IMR-90 (cell line): Measurements from ENCODE around the gene ARFIP1. TPM values are rescaled to one million over a fixed set of nuclear protein-coding genes. Genes with fewer than 3 reads are reported as not detected.

Source experiments
- ATAC-seq: fragments of 200-7000 bp; cut with Tn5 transposase; 2 replicates; pipeline ENCODE4 v1.9.1; 2020; ENCODE audit warnings: low read depth, mild to moderate bottlenecking, moderate library complexity
- BruUV-seq: library from RNA; stranded (reverse); fragments of 400-500 nt; replicated peaks from 2 replicates; lab custom pipeline; 2021; lab: Mats Ljungman, UMichigan
- CTCF ChIA-PET: fragments of 300-600 bp; formaldehyde crosslinking; extraction: SDS; loops from one replicate; lab custom pipeline; 2021; ENCODE audit warnings: antibody characterized with exemption; lab: Yijun Ruan, JAX
- POLR2A ChIA-PET: fragments of 300-600 bp; sonication (Branson Sonifier 250); formaldehyde crosslinking; loops from one replicate; lab custom pipeline; 2022; ENCODE audit warnings: antibody characterized with exemption; ENCODE audit not compliant: unreplicated experiment; lab: Charles Lee
- DNase-seq: peaks from one replicate; pipeline ENCODE4 v3.0.0; 2013
- H2AFZ ChIP-seq: replicated peaks from 2 replicates; pipeline ENCODE3; 2013; ENCODE audit warnings: low read length, mild to moderate bottlenecking; ENCODE audit not compliant: poor library complexity
- H2AK5ac ChIP-seq: 2 replicates; pipeline ENCODE4 v1.6.1; 2013; ENCODE audit warnings: low read depth, low read length, inconsistent platforms
- H2AK9ac ChIP-seq: replicated peaks from 2 replicates; pipeline ENCODE3; 2013; ENCODE audit warnings: mild to moderate bottlenecking, low read depth, low read length, moderate library complexity; ENCODE audit not compliant: poor library complexity
- H2BK120ac ChIP-seq: 2 replicates; pipeline ENCODE4 v1.6.1; 2013; ENCODE audit warnings: low read depth, low read length, inconsistent platforms
- H2BK15ac ChIP-seq: 3 replicates; pipeline ENCODE4 v1.6.1; 2013; ENCODE audit warnings: low read depth, low read length, inconsistent platforms
- H2BK20ac ChIP-seq: 2 replicates; pipeline ENCODE4 v1.6.1; 2013; ENCODE audit warnings: low read depth, mild to moderate bottlenecking, inconsistent platforms, low read length, moderate library complexity
- H2BK5ac ChIP-seq: 2 replicates; pipeline ENCODE4 v1.6.1; 2013; ENCODE audit warnings: mild to moderate bottlenecking, low read depth, low read length, inconsistent platforms; ENCODE audit not compliant: poor library complexity, severe bottlenecking
- H3K14ac ChIP-seq: replicated peaks from 2 replicates; pipeline ENCODE4 v1.6.1; 2013; ENCODE audit warnings: low read depth, low read length, inconsistent platforms
- H3K18ac ChIP-seq: 2 replicates; pipeline ENCODE4 v1.6.1; 2013; ENCODE audit warnings: low read depth, low read length, control low read depth
- H3K23ac ChIP-seq: 2 replicates; pipeline ENCODE4 v1.6.1; 2013; ENCODE audit warnings: low read depth, low read length, inconsistent platforms
- H3K27ac ChIP-seq: 2 replicates; pipeline ENCODE4 v1.5.1; 2013; ENCODE audit warnings: mild to moderate bottlenecking, control low read depth, low read length; ENCODE audit not compliant: insufficient read depth
- H3K27me3 ChIP-seq: 2 replicates; pipeline ENCODE4 v1.6.1; 2013; ENCODE audit warnings: low read length; ENCODE audit not compliant: control insufficient read depth, insufficient read depth
- H3K36me3 ChIP-seq: 2 replicates; pipeline ENCODE4 v1.6.1; 2013; ENCODE audit warnings: low read length, mixed read lengths; ENCODE audit not compliant: control insufficient read depth, insufficient read depth
- H3K4ac ChIP-seq: 2 replicates; pipeline ENCODE4 v1.6.1; 2013; ENCODE audit warnings: low read depth, low read length, inconsistent platforms
- H3K4me1 ChIP-seq: 2 replicates; pipeline ENCODE4 v1.6.1; 2013; ENCODE audit warnings: low read length, mixed read lengths; ENCODE audit not compliant: control insufficient read depth, insufficient read depth
- H3K4me2 ChIP-seq: 2 replicates; pipeline ENCODE4 v1.6.1; 2013; ENCODE audit warnings: low read depth, mild to moderate bottlenecking, control low read depth, low read length, moderate library complexity
- H3K4me3 ChIP-seq: 2 replicates; pipeline ENCODE4 v1.5.1; 2013; ENCODE audit warnings: low read depth, mild to moderate bottlenecking, control low read depth, low read length, moderate library complexity; ENCODE audit not compliant: insufficient read depth
- H3K56ac ChIP-seq: 2 replicates; pipeline ENCODE4 v1.6.1; 2013; ENCODE audit warnings: low read length, inconsistent platforms; ENCODE audit not compliant: insufficient read depth; ENCODE audit errors: extremely low read depth
- H3K79me1 ChIP-seq, 2 experiments: 2 replicates each; pipeline ENCODE4 v1.6.1; 2013; ENCODE audit warnings: low read length in 2 of 2, inconsistent platforms in 1 of 2, low read depth in 1 of 2
- H3K9ac ChIP-seq: 2 replicates; pipeline ENCODE4 v1.6.1; 2013; ENCODE audit warnings: low read depth, low read length, control low read depth
- H3K9me1 ChIP-seq: 2 replicates; pipeline ENCODE4 v1.6.1; 2013; ENCODE audit warnings: low read length, inconsistent platforms; ENCODE audit not compliant: insufficient read depth
- H3K9me3 ChIP-seq: 2 replicates; pipeline ENCODE4 v1.6.1; 2013; ENCODE audit warnings: low read length; ENCODE audit not compliant: control insufficient read depth, insufficient read depth
- H4K20me1 ChIP-seq: 2 replicates; pipeline ENCODE4 v1.6.1; 2013; ENCODE audit warnings: low read length, inconsistent platforms; ENCODE audit not compliant: insufficient read depth
- H4K5ac ChIP-seq: 2 replicates; pipeline ENCODE4 v1.6.1; 2013; ENCODE audit warnings: mild to moderate bottlenecking, low read depth, low read length, control low read depth
- H4K8ac ChIP-seq, 2 experiments: 2 replicates each; pipeline ENCODE4 v1.6.1; 2013; ENCODE audit warnings: low read depth in 2 of 2, low read length in 2 of 2, control low read depth in 1 of 2, inconsistent platforms in 1 of 2
- H4K91ac ChIP-seq: 2 replicates; pipeline ENCODE4 v1.6.1; 2013; ENCODE audit warnings: low read depth, low read length, inconsistent platforms; ENCODE audit not compliant: insufficient read depth
- BHLHE40 ChIP-seq: fragments of 150-350 bp; IDR thresholded peaks from 2 replicates; pipeline ENCODE4 v1.6.1; 2016; ENCODE audit warnings: mild to moderate bottlenecking, low read depth, low read length
- CEBPB ChIP-seq: IDR thresholded peaks from 2 replicates; pipeline ENCODE4 v1.6.1; 2012; ENCODE audit warnings: low read depth, low read length, improper control_type of control experiment
- CHD1 ChIP-seq: IDR thresholded peaks from 2 replicates; pipeline ENCODE4 v1.6.1; 2012; ENCODE audit warnings: low read depth, low read length, improper control_type of control experiment
- FOS ChIP-seq: fragments of 150-350 bp; IDR thresholded peaks from 2 replicates; pipeline ENCODE4 v1.6.1; 2016; ENCODE audit warnings: low read depth, low read length
- MAFK ChIP-seq: IDR thresholded peaks from 2 replicates; pipeline ENCODE4 v1.6.1; 2012; ENCODE audit warnings: low read depth, low read length, improper control_type of control experiment
- MAZ ChIP-seq: IDR thresholded peaks from 2 replicates; pipeline ENCODE4 v1.6.1; 2012; ENCODE audit warnings: low read depth, mild to moderate bottlenecking, low read length, improper control_type of control experiment, moderate library complexity, borderline replicate concordance
- MXI1 ChIP-seq: IDR thresholded peaks from 2 replicates; pipeline ENCODE4 v1.6.1; 2012; ENCODE audit warnings: low read depth, mild to moderate bottlenecking, low read length, moderate library complexity, borderline replicate concordance
- NFE2L2 ChIP-seq: fragments of 150-350 bp; IDR thresholded peaks from 2 replicates; pipeline ENCODE4 v1.6.1; 2016; ENCODE audit warnings: low read depth, mild to moderate bottlenecking, low read length
- POLR2A ChIP-seq: IDR thresholded peaks from 2 replicates; pipeline ENCODE4 v1.6.1; 2012; ENCODE audit warnings: mild to moderate bottlenecking, low read depth, low read length
- RFX5 ChIP-seq: IDR thresholded peaks from 2 replicates; pipeline ENCODE4 v1.8.0; 2012; ENCODE audit warnings: low read depth, mild to moderate bottlenecking, low read length, moderate library complexity
- SMC3 ChIP-seq: fragments of 150-350 bp; IDR thresholded peaks from 2 replicates; pipeline ENCODE4 v1.6.1; 2016; ENCODE audit warnings: low read depth, mild to moderate bottlenecking, antibody characterized with exemption, low read length, moderate library complexity
- WGBS, 2 experiments: methylation state at CpG; one replicate each; pipeline versions ENCODE4 v1.1.5 to v1.1.7; 2013; ENCODE audit warnings: missing lambda C conversion rate in 2 of 2; ENCODE audit not compliant: insufficient read length in 1 of 2; ENCODE audit errors: extremely low coverage in 2 of 2; 5-methylcytosine and 5-hydroxymethylcytosine counted together
- dilution Hi-C: fragments of 300-500 bp; cut with HindIII; formaldehyde crosslinking; loops from one replicate; pipeline ENCODE4 v1.14.3; 2018; ENCODE audit warnings: low sequenced_read_pairs; ENCODE audit not compliant: unreplicated experiment
- in situ Hi-C: fragments of 300-500 bp; cut with MboI; formaldehyde crosslinking; loops from 3 replicates; pipeline ENCODE4 v1.14.3; 2019; ENCODE audit warnings: low sequenced_read_pairs, inconsistent platforms, mixed read lengths
- intact Hi-C: fragments of 100-400 bp; cut with micrococcal nuclease; formaldehyde crosslinking; loops from 2 replicates; pipeline ENCODE4 v1.10.0; 2022
- polyA plus RNA-seq, 3 experiments: library from polyadenylated mRNA; depleted of rRNA; stranded (reverse); fragments of >200 nt; gene quantifications; 2 replicates each; pipeline ENCODE4 v1.2.3, GENCODE V29; 2012; ENCODE audit warnings: low replicate concordance in 1 of 3
- total RNA-seq: library from RNA; depleted of rRNA; stranded (reverse); fragments of >200 nt; gene quantifications from 2 replicates; pipeline ENCODE4 v1.2.3, GENCODE V29; 2012
- TF ChIP-seq, protein P1 (sequence below): fragments of 150-350 bp; IDR thresholded peaks from 2 replicates; pipeline ENCODE4 v1.6.1; 2016; ENCODE audit warnings: low read depth, mild to moderate bottlenecking, low read length, moderate library complexity, borderline replicate concordance
- TF ChIP-seq, protein P2 (sequence below): conservative IDR thresholded peaks from 2 replicates; pipeline ENCODE4 v1.5.1; 2012; ENCODE audit warnings: mild to moderate bottlenecking, low read depth, low read length, improper control_type of control experiment
- TF ChIP-seq, protein P3 (sequence below): fragments of 150-350 bp; IDR thresholded peaks from 2 replicates; pipeline ENCODE4 v1.6.1; 2017; ENCODE audit warnings: mild to moderate bottlenecking, antibody characterized with exemption, low read length, low read depth

ARFIP1 gene
- total and polyA plus RNA-seq, 2 of the 4 experiments (the other 2 are of a cell fraction), result 12.7 to 30.5 TPM

DNA sequence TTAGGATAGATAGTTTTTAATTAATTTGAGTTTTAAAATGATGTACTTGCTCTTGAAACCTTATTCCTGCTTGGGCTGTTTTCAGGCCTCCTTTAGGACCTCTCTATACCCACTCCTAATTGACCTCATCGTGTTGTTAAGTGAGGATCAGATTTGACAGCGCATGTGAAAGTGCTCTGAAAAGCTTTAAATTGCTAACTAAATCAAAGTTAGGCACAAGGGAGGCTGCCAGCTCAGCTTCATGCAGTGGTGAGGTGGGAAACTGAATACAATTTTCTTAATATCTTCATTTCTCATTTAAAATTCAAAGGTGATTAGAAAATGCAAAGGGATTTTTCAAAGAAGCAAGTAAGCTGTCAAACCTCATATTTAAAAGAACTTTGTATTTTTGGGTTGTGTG is 176.4 kb downstream of the ARFIP1 start:
- no peak overlapping the region for H2AK5ac ChIP-seq
- no peak overlapping the region for H3K56ac ChIP-seq
- peaks cover 10% of the 10 kb centered on the region for H3K4me1 ChIP-seq
- POLR2A ChIA-PET, result no interaction called here
- H3K4me2 ChIP-seq, result no peak overlapping the region
- H2BK5ac ChIP-seq, result no peak overlapping the region
- H3K9ac ChIP-seq, result no peak overlapping the region
- no peak overlapping the region for H3K23ac ChIP-seq
- TF ChIP-seq POLR2A, result no peak
- TF ChIP-seq MAZ, result no peak
- TF ChIP-seq BHLHE40, result no peak
- TF ChIP-seq, protein P1, sequence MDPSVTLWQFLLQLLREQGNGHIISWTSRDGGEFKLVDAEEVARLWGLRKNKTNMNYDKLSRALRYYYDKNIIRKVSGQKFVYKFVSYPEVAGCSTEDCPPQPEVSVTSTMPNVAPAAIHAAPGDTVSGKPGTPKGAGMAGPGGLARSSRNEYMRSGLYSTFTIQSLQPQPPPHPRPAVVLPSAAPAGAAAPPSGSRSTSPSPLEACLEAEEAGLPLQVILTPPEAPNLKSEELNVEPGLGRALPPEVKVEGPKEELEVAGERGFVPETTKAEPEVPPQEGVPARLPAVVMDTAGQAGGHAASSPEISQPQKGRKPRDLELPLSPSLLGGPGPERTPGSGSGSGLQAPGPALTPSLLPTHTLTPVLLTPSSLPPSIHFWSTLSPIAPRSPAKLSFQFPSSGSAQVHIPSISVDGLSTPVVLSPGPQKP, result no peak
- TF ChIP-seq, protein P2, sequence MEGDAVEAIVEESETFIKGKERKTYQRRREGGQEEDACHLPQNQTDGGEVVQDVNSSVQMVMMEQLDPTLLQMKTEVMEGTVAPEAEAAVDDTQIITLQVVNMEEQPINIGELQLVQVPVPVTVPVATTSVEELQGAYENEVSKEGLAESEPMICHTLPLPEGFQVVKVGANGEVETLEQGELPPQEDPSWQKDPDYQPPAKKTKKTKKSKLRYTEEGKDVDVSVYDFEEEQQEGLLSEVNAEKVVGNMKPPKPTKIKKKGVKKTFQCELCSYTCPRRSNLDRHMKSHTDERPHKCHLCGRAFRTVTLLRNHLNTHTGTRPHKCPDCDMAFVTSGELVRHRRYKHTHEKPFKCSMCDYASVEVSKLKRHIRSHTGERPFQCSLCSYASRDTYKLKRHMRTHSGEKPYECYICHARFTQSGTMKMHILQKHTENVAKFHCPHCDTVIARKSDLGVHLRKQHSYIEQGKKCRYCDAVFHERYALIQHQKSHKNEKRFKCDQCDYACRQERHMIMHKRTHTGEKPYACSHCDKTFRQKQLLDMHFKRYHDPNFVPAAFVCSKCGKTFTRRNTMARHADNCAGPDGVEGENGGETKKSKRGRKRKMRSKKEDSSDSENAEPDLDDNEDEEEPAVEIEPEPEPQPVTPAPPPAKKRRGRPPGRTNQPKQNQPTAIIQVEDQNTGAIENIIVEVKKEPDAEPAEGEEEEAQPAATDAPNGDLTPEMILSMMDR, result no peak
- TF ChIP-seq NFE2L2, result no peak
- no peak for TF ChIP-seq RFX5
- no peak for TF ChIP-seq FOS
- TF ChIP-seq MAFK, result no peak
- TF ChIP-seq SMC3, result no peak
- no peak for TF ChIP-seq CHD1
- no peak for TF ChIP-seq CEBPB
- TF ChIP-seq, protein P3, sequence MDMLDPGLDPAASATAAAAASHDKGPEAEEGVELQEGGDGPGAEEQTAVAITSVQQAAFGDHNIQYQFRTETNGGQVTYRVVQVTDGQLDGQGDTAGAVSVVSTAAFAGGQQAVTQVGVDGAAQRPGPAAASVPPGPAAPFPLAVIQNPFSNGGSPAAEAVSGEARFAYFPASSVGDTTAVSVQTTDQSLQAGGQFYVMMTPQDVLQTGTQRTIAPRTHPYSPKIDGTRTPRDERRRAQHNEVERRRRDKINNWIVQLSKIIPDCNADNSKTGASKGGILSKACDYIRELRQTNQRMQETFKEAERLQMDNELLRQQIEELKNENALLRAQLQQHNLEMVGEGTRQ, result no peak
- no peak for TF ChIP-seq MXI1
- dilution Hi-C loops (no loop called here), in situ Hi-C loops (no loop called here), intact Hi-C loops (no loop called here)
- no peak overlapping the region for H3K18ac ChIP-seq
- no peaks in the 10 kb centered on the region for H3K79me1 ChIP-seq
- no peak overlapping the region for H4K91ac ChIP-seq
- no peak overlapping the region for H4K5ac ChIP-seq
- no TSS peak for BruUV-seq
- no peaks in the 10 kb centered on the region for H3K9me3 ChIP-seq
- H2BK15ac ChIP-seq, result no peak overlapping the region
- CTCF ChIA-PET, result no interaction called here
- no peaks in the 10 kb centered on the region; the same call in 1 of the 2 replicates for H3K9me1 ChIP-seq
- H2BK20ac ChIP-seq, result no peak overlapping the region
- H3K27ac ChIP-seq, result no peak overlapping the region
- ATAC-seq, result no peak
- H3K14ac ChIP-seq, result no peak overlapping the region
- no peak overlapping the region for H2AFZ ChIP-seq
- no peak overlapping the region; the same call in 1 of the 2 replicates for H2BK120ac ChIP-seq
- H3K36me3 ChIP-seq, result no peaks in the 10 kb centered on the region
- H4K8ac ChIP-seq, result no peak overlapping the region
- WGBS, 2 experiments, result no CpG with 5 or more reads among the region's 2 CpGs
- H4K20me1 ChIP-seq, result no peaks in the 10 kb centered on the region
- H3K4me3 ChIP-seq, result no peak overlapping the region
- no peaks in the 10 kb centered on the region for H3K27me3 ChIP-seq
- H2AK9ac ChIP-seq, result no peak overlapping the region
- DNase-seq, result no peak
- H3K4ac ChIP-seq, result no peak overlapping the region
